Right lobe of liver (tissue), 4 donors: Measurements from ENCODE around the gene BST1.

Source experiments
- POLR2A ChIP-seq: fragments of 450-650 bp; IDR thresholded peaks from one replicate; pipeline ENCODE4 v1.6.1; 2017; ENCODE audit warnings: antibody characterized with exemption, mild to moderate bottlenecking
- TF ChIP-seq, protein P1 (sequence below), 4 donors: fragments of 200-600 bp in 3 of 4; fragments of 450-650 bp in 1 of 4; IDR thresholded peaks; one replicate each; pipeline versions ENCODE4 v1.5.1 to v1.8.0; 2016 to 2022; ENCODE audit warnings: antibody characterized with exemption in 4 of 4, mild to moderate bottlenecking in 2 of 4
- donor health status: DM: no; HTN: no; CAD: no.
- donor health status: DM: no; HTN: no; CAD: no.
- donor health status: DM: no; HTN: yes; CAD: no.

GRCh38 chr4:15654593-15655222, 48.2 kb upstream of the BST1 start:
- TF ChIP-seq, protein P1, sequence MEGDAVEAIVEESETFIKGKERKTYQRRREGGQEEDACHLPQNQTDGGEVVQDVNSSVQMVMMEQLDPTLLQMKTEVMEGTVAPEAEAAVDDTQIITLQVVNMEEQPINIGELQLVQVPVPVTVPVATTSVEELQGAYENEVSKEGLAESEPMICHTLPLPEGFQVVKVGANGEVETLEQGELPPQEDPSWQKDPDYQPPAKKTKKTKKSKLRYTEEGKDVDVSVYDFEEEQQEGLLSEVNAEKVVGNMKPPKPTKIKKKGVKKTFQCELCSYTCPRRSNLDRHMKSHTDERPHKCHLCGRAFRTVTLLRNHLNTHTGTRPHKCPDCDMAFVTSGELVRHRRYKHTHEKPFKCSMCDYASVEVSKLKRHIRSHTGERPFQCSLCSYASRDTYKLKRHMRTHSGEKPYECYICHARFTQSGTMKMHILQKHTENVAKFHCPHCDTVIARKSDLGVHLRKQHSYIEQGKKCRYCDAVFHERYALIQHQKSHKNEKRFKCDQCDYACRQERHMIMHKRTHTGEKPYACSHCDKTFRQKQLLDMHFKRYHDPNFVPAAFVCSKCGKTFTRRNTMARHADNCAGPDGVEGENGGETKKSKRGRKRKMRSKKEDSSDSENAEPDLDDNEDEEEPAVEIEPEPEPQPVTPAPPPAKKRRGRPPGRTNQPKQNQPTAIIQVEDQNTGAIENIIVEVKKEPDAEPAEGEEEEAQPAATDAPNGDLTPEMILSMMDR (IDR thresholded peaks at IDR 0.05), result no peak
- no peak for TF ChIP-seq POLR2A
